Endothelial cell of umbilical vein (primary cell): ENCODE measurements around the gene IL36B. TPM values are rescaled to one million over a fixed set of nuclear protein-coding genes. Genes with fewer than 3 reads are reported as not detected.

Experiments used
- BruUV-seq: library from RNA; stranded (reverse); fragments of 400-500 nt; replicated peaks from 2 replicates; lab custom pipeline; 2021; lab: Mats Ljungman, UMichigan
- CTCF ChIA-PET: fragments of 300-600, 350-600 bp; sonication (Branson Sonifier 250); formaldehyde crosslinking; loops from one replicate; lab custom pipeline; 2021; ENCODE audit warnings: antibody characterized with exemption, inconsistent platforms; lab: Charles Lee
- POLR2A ChIA-PET: fragments of 300-600, 350-600 bp; sonication (Branson Sonifier 250); formaldehyde crosslinking; loops from one replicate; lab custom pipeline; 2021; ENCODE audit warnings: antibody characterized with exemption, inconsistent platforms; lab: Charles Lee
- DNase-seq: peaks from one replicate; pipeline ENCODE4 v3.0.0-alpha.2; 2011; ENCODE audit warnings: low read depth, low spot score
- FAIRE-seq: peaks from 2 replicates; lab custom pipeline; 2011; peaks lifted over from hg19 to GRCh38; lab: Jason Lieb, UNC
- H2AFZ ChIP-seq: 2 replicates; pipeline ENCODE4 v1.6.0; 2012; ENCODE audit warnings: low read depth, low read length, control low read depth, inconsistent platforms
- H3K27ac ChIP-seq: 2 replicates; pipeline ENCODE4 v1.5.1; 2011; ENCODE audit warnings: low read depth, mild to moderate bottlenecking, control low read depth, low read length, moderate library complexity; ENCODE audit not compliant: insufficient read depth
- H3K27me3 ChIP-seq, 2 experiments: 2 replicates each; pipeline versions ENCODE4 v1.6.0 to v1.6.1; 2011; ENCODE audit warnings: low read length in 2 of 2, mixed read lengths in 1 of 2; ENCODE audit not compliant: control insufficient read depth in 2 of 2, insufficient read depth in 2 of 2
- H3K36me3 ChIP-seq, 2 experiments: 2 replicates in 1 of 2; 3 replicates in 1 of 2; pipeline ENCODE4 v1.5.1; 2011; ENCODE audit warnings: low read length in 2 of 2, mild to moderate bottlenecking in 1 of 2, moderate library complexity in 1 of 2; ENCODE audit not compliant: control insufficient read depth in 2 of 2, insufficient read depth in 2 of 2; ENCODE audit errors: extremely low read depth in 1 of 2
- H3K4me1 ChIP-seq: 3 replicates; pipeline ENCODE4 v1.5.1; 2011; ENCODE audit warnings: mild to moderate bottlenecking, low read length; ENCODE audit not compliant: control insufficient read depth, insufficient read depth; ENCODE audit errors: extremely low read depth
- H3K4me2 ChIP-seq: 2 replicates; pipeline ENCODE4 v1.6.1; 2011; ENCODE audit warnings: low read length, control low read depth, mixed read lengths; ENCODE audit not compliant: insufficient read depth
- H3K4me3 ChIP-seq, 3 experiments: fragments of 200-600 bp in 1 of 3; sonication (generic), shearing (Covaris generic) in 1 of 3; replicated peaks in 1 of 3; 2 replicates each; pipeline ENCODE4 v1.5.1; 2011 to 2016; ENCODE audit warnings: control low read depth in 3 of 3, low read length in 3 of 3, mild to moderate bottlenecking in 2 of 3, inconsistent platforms in 1 of 3, low read depth in 1 of 3, moderate library complexity in 1 of 3; ENCODE audit not compliant: insufficient read depth in 1 of 3
- H3K79me2 ChIP-seq: 2 replicates; pipeline ENCODE4 v1.6.0; 2012; ENCODE audit warnings: low read length, inconsistent platforms; ENCODE audit not compliant: control insufficient read depth, insufficient read depth
- H3K9ac ChIP-seq: replicated peaks from 2 replicates; pipeline ENCODE3; 2011; ENCODE audit warnings: low read length, control low read depth; ENCODE audit not compliant: insufficient read depth; ENCODE audit errors: extremely low read depth
- H3K9me1 ChIP-seq: replicated peaks from 3 replicates; pipeline ENCODE4 v1.6.0; 2011; ENCODE audit warnings: mild to moderate bottlenecking, low read length; ENCODE audit not compliant: control insufficient read depth, insufficient read depth; ENCODE audit errors: extremely low read depth
- H3K9me3 ChIP-seq: replicated peaks from 2 replicates; pipeline ENCODE4 v1.5.1; 2012; ENCODE audit warnings: low read length, inconsistent platforms; ENCODE audit not compliant: control insufficient read depth, insufficient read depth
- H4K20me1 ChIP-seq: replicated peaks from 2 replicates; pipeline ENCODE3; 2011; ENCODE audit warnings: mild to moderate bottlenecking, low read length; ENCODE audit not compliant: control insufficient read depth, insufficient read depth; ENCODE audit errors: extremely low read depth
- CTCF ChIP-seq, 2 donors: IDR thresholded peaks; 1 replicate in 1 of 2; 2 replicates in 1 of 2; pipeline ENCODE4 v1.5.1; 2011; ENCODE audit warnings: low read length in 2 of 2, mild to moderate bottlenecking in 2 of 2, moderate library complexity in 2 of 2, control low read depth in 1 of 2, inconsistent platforms in 1 of 2, low read depth in 1 of 2; ENCODE audit not compliant: insufficient read depth in 1 of 2; ENCODE audit errors: extremely low read depth in 1 of 2
- EZH2 ChIP-seq: IDR thresholded peaks from 2 replicates; pipeline ENCODE4 v1.6.1; 2012; ENCODE audit warnings: borderline replicate concordance, low read depth, mild to moderate bottlenecking, moderate library complexity, low read length, inconsistent platforms; ENCODE audit not compliant: severe bottlenecking
- FOS ChIP-seq: IDR thresholded peaks from 2 replicates; pipeline ENCODE4 v1.6.1; 2011; ENCODE audit warnings: mild to moderate bottlenecking, low read length, moderate library complexity, borderline replicate concordance; ENCODE audit not compliant: insufficient read depth
- GATA2 ChIP-seq: IDR thresholded peaks from 2 replicates; pipeline ENCODE4 v1.7.0; 2011; ENCODE audit warnings: low read depth, mild to moderate bottlenecking, moderate library complexity, mixed read lengths, low read length; ENCODE audit not compliant: insufficient read length, insufficient read depth
- JUN ChIP-seq: IDR thresholded peaks from 2 replicates; pipeline ENCODE4 v1.6.1; 2011; ENCODE audit warnings: borderline replicate concordance, low read depth; ENCODE audit not compliant: insufficient read length, insufficient read depth
- MAX ChIP-seq: IDR thresholded peaks from 2 replicates; pipeline ENCODE4 v1.6.1; 2011; ENCODE audit not compliant: insufficient read depth, insufficient read length
- MYC ChIP-seq: IDR thresholded peaks from one replicate; pipeline ENCODE4 v1.6.1; 2011; ENCODE audit warnings: mild to moderate bottlenecking, low read depth, low read length
- POLR2A ChIP-seq: IDR thresholded peaks from 2 replicates; pipeline ENCODE4 v1.6.1; 2012; ENCODE audit warnings: low read depth, mild to moderate bottlenecking, control low read depth, low read length
- POLR2AphosphoS5 ChIP-seq: IDR thresholded peaks from 2 replicates; pipeline ENCODE4 v1.6.1; 2012; ENCODE audit warnings: low read depth, mild to moderate bottlenecking, control low read depth, low read length, moderate library complexity; ENCODE audit not compliant: insufficient read depth
- dilution Hi-C: fragments of 300-500 bp; cut with MboI; formaldehyde crosslinking; loops from one replicate; pipeline ENCODE4 v1.15.0; 2019; ENCODE audit warnings: low sequenced_read_pairs; ENCODE audit not compliant: extremely low pct_ligation_motif_present
- intact Hi-C: fragments of 100-400 bp; cut with micrococcal nuclease; formaldehyde crosslinking; loops from one replicate; pipeline ENCODE4 v1.10.0; 2022
- polyA plus RNA-seq, 4 experiments: library from polyadenylated mRNA; depleted of rRNA in 3 of 4; stranded (reverse) in 3 of 4; unstranded in 1 of 4; fragments of >200 nt; gene quantifications; 2 replicates each; pipeline versions ENCODE4 v1.2.1 to v1.2.3, GENCODE V29; 2011 to 2012; ENCODE audit warnings: missing spikeins in 1 of 4
- total RNA-seq: library from RNA; stranded (reverse); gene quantifications from 2 replicates; pipeline ENCODE4 v1.2.3, GENCODE V29; 2021

IL36B gene
- total and polyA plus RNA-seq, 2 donors (not counting 3 experiments of a cell fraction or from before 2014, with no cell fraction given) = not detected

- Histone ChIP-seq H3K9me3 (no peaks in the 10 kb centered on the region), H3K4me3 (no peak overlapping the region), H3K79me2 (no peaks in the 10 kb centered on the region), H2AFZ (no peak overlapping the region), H4K20me1 (no peaks in the 10 kb centered on the region), H3K9ac (no peak overlapping the region), H3K9me1 (no peaks in the 10 kb centered on the region), H3K4me2 (no peak overlapping the region), H3K4me1 (no peaks in the 10 kb centered on the region), H3K27me3 (peaks cover 1 to 7% of the 10 kb centered on the region in 2 experiments), H3K36me3 (no peaks in the 10 kb centered on the region), H3K27ac (no peak overlapping the region)
- no peak for TF ChIP-seq POLR2A
- no peak for TF ChIP-seq GATA2
- no peak for TF ChIP-seq EZH2
- no peak for TF ChIP-seq CTCF (IDR thresholded peaks at IDR 0.05; ENCODE audit: extremely low read depth in 1 of 2, insufficient read depth in 1 of 2, low read depth in 1 of 2, low read length in 2 of 2)
- no peak for TF ChIP-seq MYC
- no peak for TF ChIP-seq MAX
- no peak for TF ChIP-seq JUN
- no peak for TF ChIP-seq FOS
- no peak for TF ChIP-seq POLR2AphosphoS5
- ChIA-PET CTCF (no interaction called here), POLR2A (no interaction called here)
- DNase-seq = no peak
- intact Hi-C loops = no loop called here
- FAIRE-seq = no peak
- no TSS peak for BruUV-seq
- dilution Hi-C loops = no loop called here
Observed at GRCh38 chr2:113024764-113025163, 27.9 kb downstream of the IL36B start.
